Epithelial cell of esophagus (primary cell): ENCODE data around the gene GSTM4.

Source experiments
- DNase-seq: peaks from one replicate; pipeline ENCODE4 v3.0.0; 2010; ENCODE audit warnings: low read depth
- H3K4me3 ChIP-seq: 2 replicates; pipeline ENCODE4 v1.5.1; 2011; ENCODE audit warnings: mild to moderate bottlenecking, low read length, control low read depth
- CTCF ChIP-seq: IDR thresholded peaks from 2 replicates; pipeline ENCODE4 v1.5.1; 2011; ENCODE audit warnings: low read depth, mild to moderate bottlenecking, low read length, control low read depth, inconsistent platforms; ENCODE audit not compliant: insufficient read depth; ENCODE audit errors: missing control alignments

GSTM4 gene

DNA sequence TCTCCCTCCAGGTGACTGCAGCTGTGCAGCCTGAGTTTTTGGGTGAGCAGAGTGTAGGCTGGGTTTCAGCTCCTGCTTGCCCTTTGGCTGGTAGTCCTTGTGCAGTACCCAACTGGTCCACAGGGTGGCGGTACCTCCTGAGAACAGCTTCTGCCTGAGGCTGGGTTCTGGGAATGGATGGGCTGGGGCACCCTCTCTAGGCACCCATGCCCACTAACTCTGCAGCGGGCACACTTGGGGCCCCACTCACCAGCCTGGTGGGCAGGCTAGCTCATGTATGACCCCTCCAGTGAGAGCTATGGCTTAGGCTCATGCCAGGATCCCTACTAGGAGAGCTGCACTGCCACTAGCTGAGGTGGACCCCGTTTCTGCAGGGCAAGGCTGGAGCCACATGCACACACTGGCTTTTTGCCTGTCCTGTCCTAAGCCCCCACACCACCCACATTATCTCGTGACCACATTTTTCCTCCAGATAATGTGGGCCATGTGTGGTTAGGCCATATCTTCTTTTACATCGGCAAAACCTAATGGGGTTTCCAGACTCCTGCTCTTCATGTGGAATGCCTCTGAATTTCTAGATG, 15.5 kb upstream of the GSTM4 start:
- TF ChIP-seq CTCF, result peak; percentile 96
- DNase-seq, result peak; percentile 68
- H3K4me3 ChIP-seq, result no peak overlapping the region

DNA sequence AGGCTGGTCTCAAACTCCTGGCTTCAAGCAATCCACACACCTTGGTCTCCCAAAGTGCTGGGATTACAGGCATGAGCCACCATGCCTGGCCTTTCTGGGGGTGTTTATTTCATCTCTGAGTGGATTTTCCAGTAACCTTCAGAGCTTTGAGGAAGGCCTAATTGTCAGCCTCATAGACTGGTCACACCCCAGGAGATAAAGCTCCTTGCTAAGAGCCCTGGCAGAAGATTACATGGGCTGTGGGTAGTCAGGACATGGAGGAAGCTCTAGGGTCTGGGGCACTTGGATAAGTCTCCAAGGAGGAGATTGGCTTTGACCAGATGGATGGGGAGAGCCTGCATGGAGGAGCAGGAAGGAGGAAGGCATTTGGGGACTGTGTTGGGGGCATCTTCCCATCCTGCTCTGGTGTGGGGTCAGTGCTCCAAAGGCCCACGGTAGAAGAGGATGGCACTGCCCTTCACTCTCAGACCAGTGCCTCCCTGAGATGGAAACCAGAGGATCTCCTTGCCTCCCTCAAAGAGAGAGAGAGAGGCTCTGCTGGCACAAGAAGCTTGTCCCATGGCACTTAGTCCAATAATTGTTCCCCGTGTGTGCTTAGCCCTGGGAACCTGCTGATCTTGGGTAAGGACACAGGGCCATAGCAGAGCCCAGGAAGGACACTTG, 14.7 kb upstream of the GSTM4 start:
- no peak overlapping the region for H3K4me3 ChIP-seq
- no peak for TF ChIP-seq CTCF
- no peak for DNase-seq

GRCh38 chr1:109641861-109642260, 14.0 kb upstream of the GSTM4 start:
- DNase-seq, result no peak
- H3K4me3 ChIP-seq, result no peak overlapping the region
- no peak for TF ChIP-seq CTCF

DNA sequence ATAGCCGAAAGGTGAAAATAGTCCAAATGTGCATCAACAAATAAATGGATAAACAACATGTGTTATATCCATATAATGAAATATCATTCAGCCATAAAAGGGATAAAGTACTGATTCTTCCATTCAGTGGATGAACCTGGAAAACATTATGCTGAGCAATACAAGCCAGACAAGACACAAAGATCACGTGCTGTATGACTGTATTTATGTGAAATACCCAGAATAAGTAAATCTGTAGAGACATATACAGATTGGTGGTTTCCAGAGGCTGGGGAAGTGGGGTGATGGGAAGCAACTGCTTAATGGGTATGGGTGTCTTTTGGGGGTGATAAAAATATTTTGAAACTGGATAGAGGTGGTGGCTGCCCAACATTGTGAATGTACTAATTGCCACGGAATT, 13.3 kb upstream of the GSTM4 start:
- no peak for TF ChIP-seq CTCF
- no peak overlapping the region for H3K4me3 ChIP-seq
- no peak for DNase-seq

GRCh38 chr1:109643385-109644230, 12.3 kb upstream of the GSTM4 start:
- no peak overlapping the region for H3K4me3 ChIP-seq
- TF ChIP-seq CTCF, result peak; percentile 84
- peak; percentile 71 for DNase-seq

DNA sequence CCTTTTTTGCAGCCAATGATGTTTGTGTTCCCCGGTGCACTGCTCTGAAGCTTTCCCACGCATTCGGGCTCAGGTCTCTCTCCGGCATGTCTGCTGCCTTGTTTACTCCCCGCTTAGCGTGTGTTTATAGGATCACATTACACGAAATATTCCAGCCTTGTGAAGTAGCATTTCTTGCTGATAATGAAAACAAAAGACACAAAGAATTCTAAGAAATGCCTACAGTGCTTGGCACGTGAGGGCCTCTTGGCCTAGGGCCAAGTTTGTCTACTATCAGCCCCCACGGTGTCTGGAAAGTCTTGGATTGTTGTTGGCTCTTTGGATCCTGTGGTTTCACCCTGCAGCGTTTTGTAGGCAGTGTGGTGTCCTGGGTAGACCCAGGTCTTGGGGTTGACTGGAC, 11.2 kb upstream of the GSTM4 start:
- no peak for TF ChIP-seq CTCF
- no peak overlapping the region for H3K4me3 ChIP-seq
- DNase-seq, result no peak
